Sigmoid colon (tissue), 4 donors: Measurements from ENCODE around the gene GALNT17.

ENCODE experiments used
- EP300 ChIP-seq, 4 donors: sonication (generic); formaldehyde crosslinking; IDR thresholded peaks; one replicate each; pipeline ENCODE4 v1.6.1; 2017; ENCODE audit warnings: antibody characterized with exemption in 4 of 4
- POLR2A ChIP-seq, 2 donors: fragments of 450-650 bp; IDR thresholded peaks; one replicate each; pipeline ENCODE4 v1.6.1; 2016; ENCODE audit warnings: antibody characterized with exemption in 2 of 2, mild to moderate bottlenecking in 2 of 2, moderate library complexity in 2 of 2
- POLR2AphosphoS5 ChIP-seq, 4 donors: sonication (generic); formaldehyde crosslinking; IDR thresholded peaks; one replicate each; pipeline ENCODE4 v1.6.1; 2017; ENCODE audit warnings: antibody characterized with exemption in 4 of 4
- TF ChIP-seq, protein P1 (sequence below), 4 experiments: fragments of 450-650 bp in 3 of 4; fragments of 200-600 bp in 1 of 4; IDR thresholded peaks; one replicate each; pipeline ENCODE4 v1.5.1; 2016 to 2019; ENCODE audit warnings: antibody characterized with exemption in 4 of 4, mild to moderate bottlenecking in 3 of 4, moderate library complexity in 2 of 4

DNA sequence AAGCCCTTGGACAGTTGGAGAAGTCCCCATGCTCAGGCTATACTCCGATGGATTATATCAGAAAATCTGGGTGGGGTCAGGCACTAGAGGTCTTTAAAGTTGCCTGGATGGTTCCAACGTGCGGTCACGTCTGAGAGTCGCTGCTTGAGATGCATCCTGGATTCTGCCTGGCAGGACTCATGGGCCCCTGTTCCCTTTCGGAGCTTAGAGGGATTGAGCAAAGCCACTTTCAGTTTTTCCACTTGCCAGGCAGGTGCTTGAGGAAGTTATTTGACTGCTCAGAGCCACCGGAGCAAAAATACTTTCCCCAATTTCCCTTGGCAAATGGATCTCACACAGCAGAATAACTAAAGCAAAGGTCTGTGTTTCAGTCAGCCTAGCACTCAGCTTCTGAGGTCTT lies 129.1 kb downstream of the GALNT17 start:
- TF ChIP-seq, protein P1, sequence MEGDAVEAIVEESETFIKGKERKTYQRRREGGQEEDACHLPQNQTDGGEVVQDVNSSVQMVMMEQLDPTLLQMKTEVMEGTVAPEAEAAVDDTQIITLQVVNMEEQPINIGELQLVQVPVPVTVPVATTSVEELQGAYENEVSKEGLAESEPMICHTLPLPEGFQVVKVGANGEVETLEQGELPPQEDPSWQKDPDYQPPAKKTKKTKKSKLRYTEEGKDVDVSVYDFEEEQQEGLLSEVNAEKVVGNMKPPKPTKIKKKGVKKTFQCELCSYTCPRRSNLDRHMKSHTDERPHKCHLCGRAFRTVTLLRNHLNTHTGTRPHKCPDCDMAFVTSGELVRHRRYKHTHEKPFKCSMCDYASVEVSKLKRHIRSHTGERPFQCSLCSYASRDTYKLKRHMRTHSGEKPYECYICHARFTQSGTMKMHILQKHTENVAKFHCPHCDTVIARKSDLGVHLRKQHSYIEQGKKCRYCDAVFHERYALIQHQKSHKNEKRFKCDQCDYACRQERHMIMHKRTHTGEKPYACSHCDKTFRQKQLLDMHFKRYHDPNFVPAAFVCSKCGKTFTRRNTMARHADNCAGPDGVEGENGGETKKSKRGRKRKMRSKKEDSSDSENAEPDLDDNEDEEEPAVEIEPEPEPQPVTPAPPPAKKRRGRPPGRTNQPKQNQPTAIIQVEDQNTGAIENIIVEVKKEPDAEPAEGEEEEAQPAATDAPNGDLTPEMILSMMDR (IDR thresholded peaks at IDR 0.05): no peak
- no peak for TF ChIP-seq POLR2A (IDR thresholded peaks at IDR 0.05)
- TF ChIP-seq EP300 (IDR thresholded peaks at IDR 0.05): no peak
- no peak for TF ChIP-seq POLR2AphosphoS5 (IDR thresholded peaks at IDR 0.05)
